ENCODE results near the gene PABPN1. TPM values are rescaled to one million over a fixed set of nuclear protein-coding genes. Genes with fewer than 3 reads are reported as not detected.
"Not testable (repeated sequence)": the region's sequence is repeated elsewhere in the genome, so short reads cannot be mapped to it uniquely, and the experiment has no call there.

PABPN1 gene
- total and polyA plus RNA-seq, 2 experiments from 2014 or later: 57.8 to 60.3 TPM

DNA sequence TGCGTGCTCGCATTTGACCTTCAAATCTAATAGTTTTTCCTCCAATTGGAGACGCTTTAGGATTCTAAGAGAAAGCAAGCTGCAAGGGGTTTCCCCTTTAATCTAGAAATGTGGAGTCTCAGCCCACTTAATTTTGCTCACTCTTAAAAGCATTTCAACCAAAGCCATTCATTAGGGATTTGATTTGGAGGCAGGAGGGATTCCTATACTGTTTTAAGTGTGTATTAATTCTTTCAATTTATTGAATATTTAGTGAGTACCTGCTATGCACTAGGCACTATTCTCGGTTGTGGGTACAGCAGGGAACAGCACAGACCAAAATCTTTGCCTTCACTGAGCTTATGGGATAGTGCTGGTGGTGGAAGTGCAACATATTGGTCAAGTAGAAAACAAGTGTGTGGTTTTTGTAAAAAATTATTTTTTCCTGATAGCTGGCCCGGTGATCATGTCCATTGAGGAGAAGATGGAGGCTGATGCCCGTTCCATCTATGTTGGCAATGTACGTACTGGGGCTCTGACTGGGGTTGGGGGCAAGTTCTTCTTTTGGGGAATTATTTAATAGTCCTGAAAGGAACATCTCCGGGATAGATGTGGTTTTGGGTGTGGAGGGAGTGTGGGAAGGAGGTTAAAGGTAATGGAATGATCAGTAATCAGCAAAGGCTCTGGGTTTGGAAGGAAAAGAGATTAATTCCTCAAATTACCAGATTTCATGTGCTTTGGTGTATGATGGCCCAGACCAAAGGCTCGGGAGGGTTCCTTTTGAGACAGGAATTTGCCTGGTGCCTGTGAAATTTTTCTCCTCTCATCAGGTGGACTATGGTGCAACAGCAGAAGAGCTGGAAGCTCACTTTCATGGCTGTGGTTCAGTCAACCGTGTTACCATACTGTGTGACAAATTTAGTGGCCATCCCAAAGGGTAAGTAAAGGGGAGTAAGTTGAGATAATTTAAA lies 1.6 kb downstream of the PABPN1 start:
- Histone ChIP-seq H2AFZ (0 out of 2 replicates have a peak overlapping the region, but pooled peaks have one; percentile 10), H4K20me1 (ENCODE audit: insufficient read depth) (no peaks in the 10 kb centered on the region), H3K27me3 (replicated peaks; ENCODE audit: insufficient read depth) (no peaks in the 10 kb centered on the region), H3K9me2 (ENCODE audit: insufficient read depth) (no peaks in the 10 kb centered on the region), H3K9ac (peak overlapping the region; percentile 97), H3K9me3 (ENCODE audit: low read depth) (no peaks in the 10 kb centered on the region), H3K36me3 (ENCODE audit: low read depth) (peaks cover 33% of the 10 kb centered on the region), H3F3A (ENCODE audit: insufficient read depth) (peaks cover 59% of the 10 kb centered on the region), H3K79me2 (ENCODE audit: insufficient read depth) (peaks cover 32% of the 10 kb centered on the region), H3K27ac (peak overlapping the region; percentile 91), H3K4me3 (peak overlapping the region; percentile 86), H3K4me2 (ENCODE audit: unreplicated experiment) (peak overlapping the region; percentile 93), H3K4me1 (ENCODE audit: insufficient read depth) (peaks cover 8% of the 10 kb centered on the region)
- WGBS, 2 experiments (ENCODE audit: low coverage in 1 of 2, low lambda C conversion rate in 2 of 2, missing lambda C conversion rate in 2 of 2): 35 to 36% methylated on average over 10 of the region's 10 CpGs
- in situ Hi-C loops (cut with MboI): no loop called here
- no peak for TF ChIP-seq EZH2 (IDR thresholded peaks at IDR 0.05; ENCODE audit: insufficient read depth, poor library complexity, severe bottlenecking)
- no peak for TF ChIP-seq EZH2phosphoT487 (IDR thresholded peaks at IDR 0.05; ENCODE audit: insufficient read depth, low read depth)
- DNase-seq: no peak

- Histone ChIP-seq H4K20me1 (ENCODE audit: insufficient read depth) (no peaks in the 10 kb centered on the region), H3F3A (ENCODE audit: insufficient read depth) (peaks cover 56% of the 10 kb centered on the region), H3K9me3 (ENCODE audit: low read depth) (no peaks in the 10 kb centered on the region), H3K4me2 (ENCODE audit: unreplicated experiment) (no peak overlapping the region), H3K4me3 (no peak overlapping the region), H3K27ac (no peak overlapping the region), H3K4me1 (ENCODE audit: insufficient read depth) (peaks cover 8% of the 10 kb centered on the region), H2AFZ (no peak overlapping the region), H3K36me3 (ENCODE audit: low read depth) (peaks cover 33% of the 10 kb centered on the region), H3K9me2 (ENCODE audit: insufficient read depth) (no peaks in the 10 kb centered on the region), H3K79me2 (ENCODE audit: insufficient read depth) (peaks cover 31% of the 10 kb centered on the region), H3K27me3 (replicated peaks; ENCODE audit: insufficient read depth) (no peaks in the 10 kb centered on the region), H3K9ac (no peak overlapping the region)
- DNase-seq: no peak
- no peak for TF ChIP-seq EZH2 (IDR thresholded peaks at IDR 0.05; ENCODE audit: insufficient read depth, poor library complexity, severe bottlenecking)
- TF ChIP-seq EZH2phosphoT487 (IDR thresholded peaks at IDR 0.05; ENCODE audit: insufficient read depth, low read depth): no peak
- 83 to 87% methylated on average over 12 to 18 of the region's 18 CpGs for WGBS, 2 experiments (ENCODE audit: low coverage in 1 of 2, low lambda C conversion rate in 2 of 2, missing lambda C conversion rate in 2 of 2)
- in situ Hi-C loops (cut with MboI): no loop called here
These were observed 2.7 kb downstream of the PABPN1 start for GRCh38 chr14:23323838-23324454.

DNA sequence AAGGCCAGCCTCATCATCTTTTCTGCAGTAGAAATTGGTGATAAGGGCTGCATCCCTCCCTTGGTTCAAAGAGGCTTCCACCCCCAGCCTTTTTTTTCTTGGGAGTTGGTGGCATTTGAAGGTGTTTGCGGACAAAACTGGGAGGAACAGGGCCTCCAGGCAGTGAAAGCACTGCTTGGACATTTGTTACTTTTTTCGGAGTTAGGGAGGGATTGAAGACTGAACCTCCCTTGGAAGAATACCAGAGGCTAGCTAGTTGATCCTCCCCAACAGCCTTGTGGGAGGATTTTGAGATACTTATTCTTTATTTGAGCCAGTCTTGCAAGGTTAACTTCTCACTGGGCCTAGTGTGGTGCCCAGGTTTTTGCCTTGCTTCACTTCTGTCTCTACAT lies 3.2 kb downstream of the PABPN1 start:
- no peaks in the 10 kb centered on the region for H3K27me3 ChIP-seq (replicated peaks; ENCODE audit: insufficient read depth)
- no peak overlapping the region for H3K9ac ChIP-seq
- in situ Hi-C loops (cut with MboI): no loop called here
- peaks cover 8% of the 10 kb centered on the region for H3K4me1 ChIP-seq (ENCODE audit: insufficient read depth)
- H3K36me3 ChIP-seq (ENCODE audit: low read depth): peaks cover 30% of the 10 kb centered on the region
- H3K79me2 ChIP-seq (ENCODE audit: insufficient read depth): peaks cover 31% of the 10 kb centered on the region
- H3K4me3 ChIP-seq: no peak overlapping the region
- H3K27ac ChIP-seq: no peak overlapping the region
- no peak for DNase-seq
- H3K9me2 ChIP-seq (ENCODE audit: insufficient read depth): no peaks in the 10 kb centered on the region
- H3K4me2 ChIP-seq (ENCODE audit: unreplicated experiment): no peak overlapping the region
- no peaks in the 10 kb centered on the region for H4K20me1 ChIP-seq (ENCODE audit: insufficient read depth)
- H3F3A ChIP-seq (ENCODE audit: insufficient read depth): peaks cover 53% of the 10 kb centered on the region
- TF ChIP-seq EZH2phosphoT487 (IDR thresholded peaks at IDR 0.05; ENCODE audit: insufficient read depth, low read depth) (no peak), EZH2 (IDR thresholded peaks at IDR 0.05; ENCODE audit: insufficient read depth, poor library complexity, severe bottlenecking) (no peak)
- 65 to 66% methylated on average over 2 of the region's 2 CpGs for WGBS, 2 experiments (ENCODE audit: low coverage in 1 of 2, low lambda C conversion rate in 2 of 2, missing lambda C conversion rate in 2 of 2)
- H3K9me3 ChIP-seq (ENCODE audit: low read depth): no peaks in the 10 kb centered on the region
- H2AFZ ChIP-seq: no peak overlapping the region

DNA sequence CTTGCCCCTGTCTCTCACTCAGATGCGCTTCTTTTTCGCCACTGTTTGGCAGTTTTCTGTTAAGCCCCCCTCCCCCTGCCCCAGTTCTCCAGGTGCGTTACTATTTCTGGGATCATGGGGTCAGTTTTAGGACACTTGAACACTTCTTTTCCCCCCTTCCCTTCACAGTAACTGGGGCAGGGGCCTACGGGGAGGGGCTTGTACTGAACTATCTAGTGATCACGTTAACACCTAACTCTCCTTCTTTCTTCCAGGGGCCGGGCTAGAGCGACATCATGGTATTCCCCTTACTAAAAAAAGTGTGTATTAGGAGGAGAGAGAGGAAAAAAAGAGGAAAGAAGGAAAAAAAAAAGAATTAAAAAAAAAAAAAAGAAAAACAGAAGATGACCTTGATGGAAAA lies 3.7 kb downstream of the PABPN1 start:
- H3K27me3 ChIP-seq (replicated peaks; ENCODE audit: insufficient read depth): no peaks in the 10 kb centered on the region
- H3K36me3 ChIP-seq (ENCODE audit: low read depth): peaks cover 28% of the 10 kb centered on the region
- peaks cover 8% of the 10 kb centered on the region for H3K4me1 ChIP-seq (ENCODE audit: insufficient read depth)
- H3K9ac ChIP-seq: no peak overlapping the region
- DNase-seq: no peak
- H4K20me1 ChIP-seq (ENCODE audit: insufficient read depth): no peaks in the 10 kb centered on the region
- H3F3A ChIP-seq (ENCODE audit: insufficient read depth): peaks cover 47% of the 10 kb centered on the region
- H3K79me2 ChIP-seq (ENCODE audit: insufficient read depth): peaks cover 31% of the 10 kb centered on the region
- TF ChIP-seq EZH2phosphoT487 (IDR thresholded peaks at IDR 0.05; ENCODE audit: insufficient read depth, low read depth) (no peak), EZH2 (IDR thresholded peaks at IDR 0.05; ENCODE audit: insufficient read depth, poor library complexity, severe bottlenecking) (no peak)
- WGBS, 2 experiments (ENCODE audit: low coverage in 1 of 2, low lambda C conversion rate in 2 of 2, missing lambda C conversion rate in 2 of 2): 85 to 89% methylated on average over 7 of the region's 7 CpGs
- no peak overlapping the region for H3K4me3 ChIP-seq
- in situ Hi-C loops (cut with MboI): no loop called here
- no peak overlapping the region for H2AFZ ChIP-seq
- H3K27ac ChIP-seq: no peak overlapping the region
- H3K9me3 ChIP-seq (ENCODE audit: low read depth): no peaks in the 10 kb centered on the region
- no peaks in the 10 kb centered on the region for H3K9me2 ChIP-seq (ENCODE audit: insufficient read depth)
- H3K4me2 ChIP-seq (ENCODE audit: unreplicated experiment): no peak overlapping the region

GRCh38 chr14:23325746-23326145 lies 4.5 kb downstream of the PABPN1 start:
- DNase-seq; H3K9me3 ChIP-seq (ENCODE audit: low read depth); H3K9ac ChIP-seq; in situ Hi-C loops (cut with MboI); H3K4me1 ChIP-seq (ENCODE audit: insufficient read depth); H3K27me3 ChIP-seq (replicated peaks; ENCODE audit: insufficient read depth); H3K9me2 ChIP-seq (ENCODE audit: insufficient read depth); H4K20me1 ChIP-seq (ENCODE audit: insufficient read depth); H2AFZ ChIP-seq; H3K27ac ChIP-seq; H3K4me3 ChIP-seq; H3K4me2 ChIP-seq (ENCODE audit: unreplicated experiment): not testable (repeated sequence)
- Histone ChIP-seq H3F3A (ENCODE audit: insufficient read depth) (peaks cover 40% of the 10 kb centered on the region), H3K36me3 (ENCODE audit: low read depth) (peaks cover 28% of the 10 kb centered on the region), H3K79me2 (ENCODE audit: insufficient read depth) (peaks cover 31% of the 10 kb centered on the region)
- 98 to 99% methylated on average over 5 of the region's 5 CpGs for WGBS, 2 experiments (ENCODE audit: low coverage in 1 of 2, low lambda C conversion rate in 2 of 2, missing lambda C conversion rate in 2 of 2)
